HuH-7.5 (cell line): Measurements from ENCODE around the gene SLC4A9.
A peak's percentile ranks its signal among the peaks of the same experiment; 100 is the strongest.
"Not testable (repeated sequence)": the region's sequence is repeated elsewhere in the genome, so short reads cannot be mapped to it uniquely, and the experiment has no call there.

Source experiments
- DNase-seq: peaks from one replicate; pipeline ENCODE4 v3.0.0; 2011; ENCODE audit warnings: low spot score

Gene SLC4A9

GRCh38 chr5:140401362-140402257 is 41.6 kb downstream of the SLC4A9 start, which contains the start of gene ANKHD1:
ANKHD1 (plus strand) TSS chr5:140401833; CDS start chr5:140401968, 135 bp downstream.
- peak; percentile 83 for DNase-seq

- no peak for DNase-seq
These were observed 42.5 kb downstream of the SLC4A9 start for GRCh38 chr5:140402258-140403074.

- no peak for DNase-seq
These were observed 43.6 kb downstream of the SLC4A9 start for GRCh38 chr5:140403613-140404012.

DNA sequence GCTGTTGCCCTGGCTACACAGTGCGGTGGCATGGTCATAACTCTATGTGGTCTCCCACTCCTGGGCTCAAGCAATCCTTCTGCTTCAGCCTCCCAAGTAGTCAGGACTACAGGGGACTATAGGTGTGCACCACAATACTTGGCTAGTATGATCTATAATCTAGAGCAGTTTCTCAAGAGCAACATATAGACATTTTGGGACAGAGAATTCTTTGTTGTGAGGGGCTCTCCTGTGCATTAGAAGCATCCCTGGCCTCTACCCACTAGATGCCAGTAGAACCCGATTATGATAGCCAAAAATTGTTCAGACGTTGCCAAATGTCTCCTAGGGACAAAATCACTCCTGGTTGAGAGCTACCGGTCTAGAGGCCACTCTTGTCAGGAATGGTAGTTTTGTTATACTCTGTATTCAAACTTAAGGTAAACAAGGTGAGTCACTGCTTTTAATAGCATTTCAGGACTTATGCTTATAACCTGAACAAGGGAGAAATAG is 48.8 kb downstream of the SLC4A9 start:
- no peak for DNase-seq

DNA sequence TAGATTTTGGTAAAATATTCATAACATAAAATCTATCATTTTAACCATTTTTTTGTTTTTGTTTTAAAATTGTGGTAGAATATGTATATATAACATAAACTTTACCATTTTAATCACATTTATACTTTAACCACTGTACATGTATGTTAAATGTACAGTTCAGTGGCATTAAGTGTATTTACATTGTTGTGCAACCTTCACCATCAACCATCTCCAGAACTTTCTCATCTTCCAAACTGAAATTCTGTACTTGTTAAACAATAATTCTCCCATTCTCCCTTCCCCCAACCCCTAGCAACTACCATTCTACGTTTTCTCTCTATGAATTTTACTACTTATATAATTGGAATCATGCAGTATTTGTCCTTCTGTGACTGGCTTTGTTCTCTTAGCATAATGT is 53.2 kb downstream of the SLC4A9 start:
- DNase-seq, result no peak

- no peak for DNase-seq
These were observed 57.2 kb downstream of the SLC4A9 start for GRCh38 chr5:140417235-140417634.

DNA sequence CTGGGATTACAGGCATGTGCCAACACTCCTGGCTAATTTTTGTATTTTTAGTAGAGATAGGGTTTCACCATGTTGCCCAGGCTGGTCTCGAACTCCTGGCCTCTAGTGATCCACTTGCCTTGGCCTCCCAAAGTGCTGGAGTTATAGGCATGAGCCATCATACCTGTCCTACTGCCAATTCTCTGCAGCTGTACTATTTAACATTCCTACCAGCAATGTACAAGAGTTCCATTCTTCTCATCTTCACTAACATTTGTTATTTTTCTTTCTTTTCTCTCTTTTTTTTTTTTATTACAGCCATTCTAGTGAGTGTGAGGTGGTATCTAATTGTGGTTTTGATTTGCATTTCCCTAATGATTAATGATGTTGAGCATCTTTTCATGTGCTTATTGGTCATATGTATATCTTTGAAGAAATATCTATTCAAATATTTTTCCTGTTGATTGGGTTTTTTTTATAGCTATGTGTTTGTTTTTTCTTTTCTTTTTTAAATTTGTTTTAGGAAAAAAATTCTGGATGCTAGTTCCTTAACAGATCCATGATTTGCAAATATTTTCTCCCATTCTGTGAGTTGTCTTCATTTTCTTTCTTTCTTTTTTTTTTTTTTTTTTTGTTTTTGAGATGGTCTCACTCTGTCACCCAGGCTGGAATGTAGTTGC is 59.0 kb downstream of the SLC4A9 start:
- DNase-seq, result no peak

GRCh38 chr5:140420226-140420570 is 60.2 kb downstream of the SLC4A9 start:
- DNase-seq, result no peak

DNA sequence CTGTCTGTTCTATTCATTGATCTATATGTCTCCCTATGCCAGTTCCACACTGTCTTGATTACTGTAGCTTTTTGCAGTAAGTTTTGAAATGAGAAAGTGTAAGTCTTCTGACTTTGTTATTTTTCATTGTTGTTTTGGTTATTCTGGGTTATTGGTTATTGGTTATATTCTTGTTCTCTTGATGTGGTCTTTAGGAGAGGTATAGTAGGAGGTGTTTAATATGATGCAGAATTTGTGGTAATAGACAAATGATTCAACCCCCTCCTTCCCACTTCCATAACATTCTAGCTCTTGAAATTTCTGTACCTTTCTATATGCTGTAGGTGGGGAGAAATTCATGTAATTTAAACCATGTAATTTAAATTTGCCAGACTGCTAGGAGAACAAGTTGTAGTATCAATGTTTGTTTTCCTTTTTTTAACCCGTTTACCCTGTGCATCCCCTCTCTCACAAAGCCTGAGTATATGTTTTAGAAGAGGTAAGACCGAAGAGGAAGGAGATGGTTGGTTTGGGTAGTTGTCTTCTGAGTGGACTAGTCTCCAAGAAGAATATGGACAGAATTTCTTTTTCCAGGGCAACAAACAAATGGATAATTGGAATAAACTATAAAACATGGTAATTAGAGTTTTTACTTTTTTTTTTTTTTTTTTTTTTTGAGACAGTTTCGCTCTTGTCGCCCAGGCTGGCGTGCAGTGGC is 60.8 kb downstream of the SLC4A9 start:
- no peak for DNase-seq

DNA sequence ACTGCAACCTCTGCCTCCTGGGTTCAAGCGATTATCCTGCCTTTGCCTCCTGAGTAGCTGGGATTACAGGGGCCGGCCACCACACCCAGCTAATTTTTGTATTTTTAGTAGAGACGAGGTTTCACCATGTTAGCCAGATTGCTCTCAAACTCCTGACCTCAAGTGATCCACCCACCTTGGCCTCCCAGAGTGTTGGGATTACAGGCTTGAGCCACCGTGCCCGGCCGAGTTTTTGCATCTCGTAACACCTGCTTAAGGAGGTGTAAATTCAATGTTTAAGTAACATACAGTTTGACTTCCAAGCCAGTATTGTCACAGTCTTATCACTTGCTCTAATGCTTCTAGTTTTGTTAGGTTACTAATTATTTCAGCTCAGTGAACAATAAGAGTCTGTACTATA is 61.4 kb downstream of the SLC4A9 start:
- DNase-seq, result not testable (repeated sequence)

DNA sequence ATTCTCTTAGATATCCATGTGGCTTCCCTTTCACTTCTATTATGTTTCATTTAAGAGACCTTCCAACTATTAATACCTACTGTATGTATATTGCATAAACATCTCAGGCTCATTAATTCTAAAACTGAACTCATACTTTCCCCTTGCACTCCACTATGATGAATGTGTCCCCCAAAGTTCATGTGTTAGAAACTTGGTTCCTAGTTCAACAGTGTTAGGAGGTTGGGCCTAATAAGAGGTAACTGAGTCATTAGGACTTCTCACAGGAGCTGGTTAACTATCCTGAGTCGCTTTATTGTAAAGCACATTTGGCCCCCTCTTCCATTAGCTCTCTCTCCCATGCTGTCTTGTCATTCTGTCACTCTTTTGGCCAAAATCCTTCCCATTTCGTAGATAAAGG is 63.6 kb downstream of the SLC4A9 start:
- DNase-seq, result no peak

DNA sequence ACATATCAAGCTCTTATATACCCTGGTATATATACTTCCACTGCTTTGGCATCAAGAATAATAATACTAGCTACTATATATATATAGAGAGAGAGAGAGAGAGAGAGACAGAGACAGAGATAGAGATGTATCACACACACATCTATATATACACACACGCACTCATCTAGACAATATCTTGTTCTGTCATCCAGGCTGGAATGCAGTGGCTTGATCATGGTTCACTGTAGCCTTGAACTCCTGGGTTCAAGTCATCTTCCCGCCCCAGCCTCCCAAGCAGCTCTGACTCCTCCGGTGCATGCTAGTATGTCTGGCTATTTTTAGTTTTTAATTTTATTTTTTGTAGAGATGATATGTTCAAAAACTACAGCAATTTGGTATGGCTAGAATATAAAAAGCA is 64.1 kb downstream of the SLC4A9 start:
- no peak for DNase-seq
